WTC11 (cell line): Measurements from ENCODE around the gene GTF2F1. TPM values are rescaled to one million over a fixed set of nuclear protein-coding genes. Genes with fewer than 3 reads are reported as not detected.
A peak's percentile ranks its signal among the peaks of the same experiment; 100 is the strongest.

Experiments used
- ATAC-seq: fragments of 200-7000 bp; cut with Tn5 transposase; 2 replicates; pipeline ENCODE4 v1.10.0; 2021; ENCODE audit warnings: mild to moderate bottlenecking, moderate library complexity
- CTCF ChIA-PET: fragments of 300-600 bp; sonication (Branson Sonifier 250); formaldehyde crosslinking; loops from one replicate; lab custom pipeline; 2021; ENCODE audit warnings: antibody characterized with exemption; lab: Charles Lee
- POLR2A ChIA-PET: fragments of 350-600 bp; sonication (Branson Sonifier 250); formaldehyde crosslinking; loops from one replicate; lab custom pipeline; 2021; ENCODE audit warnings: antibody characterized with exemption; lab: Charles Lee
- DNase-seq: peaks from one replicate; pipeline ENCODE4 v3.0.0; 2021; ENCODE audit warnings: low spot score
- H3K27ac Mint-ChIP-seq: 2 replicates; pipeline ENCODE4 v1.8.0; 2021; ENCODE audit warnings: mixed read lengths
- H3K27me3 Mint-ChIP-seq: 2 replicates; pipeline ENCODE4 v1.8.0; 2021; ENCODE audit warnings: low read depth, mild to moderate bottlenecking, moderate library complexity, mixed read lengths
- H3K36me3 Mint-ChIP-seq: 2 replicates; pipeline ENCODE4 v1.8.0; 2021; ENCODE audit warnings: mixed read lengths
- H3K4me1 Mint-ChIP-seq: 2 replicates; pipeline ENCODE4 v1.8.0; 2022; ENCODE audit warnings: mixed read lengths
- H3K4me3 Mint-ChIP-seq: 2 replicates; pipeline ENCODE4 v1.8.0; 2021; ENCODE audit warnings: mild to moderate bottlenecking, moderate library complexity, mixed read lengths
- H3K9me3 Mint-ChIP-seq: 2 replicates; pipeline ENCODE4 v1.8.0; 2021; ENCODE audit warnings: mixed read lengths
- CREM ChIP-seq: sonication (generic); formaldehyde crosslinking; IDR thresholded peaks from 2 replicates; pipeline ENCODE4 v1.8.1; 2022; ENCODE audit warnings: mild to moderate bottlenecking, missing genetic modification reagents, moderate library complexity
- KAT7 ChIP-seq: sonication (generic); formaldehyde crosslinking; IDR thresholded peaks from 2 replicates; pipeline ENCODE4 v1.8.1; 2023; ENCODE audit warnings: missing genetic modification reagents, mild to moderate bottlenecking, borderline replicate concordance
- NR2C2 ChIP-seq: sonication (generic); formaldehyde crosslinking; IDR thresholded peaks from 2 replicates; pipeline ENCODE4 v1.8.0; 2022; ENCODE audit warnings: mild to moderate bottlenecking, missing genetic modification reagents
- SP1 ChIP-seq: sonication (generic); formaldehyde crosslinking; conservative IDR thresholded peaks from 2 replicates; pipeline ENCODE4 v1.8.1; 2022; ENCODE audit warnings: missing genetic modification reagents
- TCF7 ChIP-seq: sonication (generic); formaldehyde crosslinking; IDR thresholded peaks from 2 replicates; pipeline ENCODE4 v1.8.0; 2022; ENCODE audit warnings: mild to moderate bottlenecking, low read depth, missing genetic modification reagents, moderate library complexity
- ZBTB21 ChIP-seq: sonication (generic); formaldehyde crosslinking; IDR thresholded peaks from 2 replicates; pipeline ENCODE4 v1.8.1; 2023; ENCODE audit warnings: mild to moderate bottlenecking, missing genetic modification reagents, borderline replicate concordance
- ZNF263 ChIP-seq: sonication (generic); formaldehyde crosslinking; IDR thresholded peaks from 2 replicates; pipeline ENCODE4 v1.8.1; 2022; ENCODE audit warnings: low read depth, mild to moderate bottlenecking, moderate library complexity, missing genetic modification reagents
- ZNF317 ChIP-seq: sonication (generic); formaldehyde crosslinking; IDR thresholded peaks from 2 replicates; pipeline ENCODE4 v1.8.1; 2023; ENCODE audit warnings: low read depth, mild to moderate bottlenecking, moderate library complexity, missing genetic modification reagents, borderline replicate concordance
- total RNA-seq: library from RNA; stranded (reverse); gene quantifications from 3 replicates; pipeline ENCODE4 v1.2.3, GENCODE V29; 2021
- TF ChIP-seq, protein P1 (sequence below): sonication (generic); formaldehyde crosslinking; IDR thresholded peaks from 2 replicates; pipeline ENCODE4 v1.8.0; 2022; ENCODE audit warnings: mild to moderate bottlenecking, missing genetic modification reagents
- TF ChIP-seq, protein P2 (sequence below): fragments of 250-450 bp; sonication (Bioruptor Pico); IDR thresholded peaks from 2 replicates; pipeline ENCODE4 v1.9.0; 2021; ENCODE audit warnings: mild to moderate bottlenecking
- TF ChIP-seq, protein P3 (sequence below): fragments of 250-450 bp; sonication (Bioruptor Pico); IDR thresholded peaks from 2 replicates; pipeline ENCODE4 v1.9.0; 2021; ENCODE audit warnings: mild to moderate bottlenecking
- TF ChIP-seq, protein P4 (sequence below): sonication (generic); formaldehyde crosslinking; IDR thresholded peaks from 2 replicates; pipeline ENCODE4 v1.8.1; 2023; ENCODE audit warnings: mild to moderate bottlenecking, missing genetic modification reagents, moderate library complexity
- TF ChIP-seq, protein P5 (sequence below): fragments of 200-600 bp; IDR thresholded peaks from 2 replicates; pipeline ENCODE4 v1.8.0; 2022; ENCODE audit warnings: antibody characterized with exemption
- TF ChIP-seq, protein P6 (sequence below): sonication (generic); formaldehyde crosslinking; IDR thresholded peaks from 2 replicates; pipeline ENCODE4 v1.8.1; 2022; ENCODE audit warnings: missing genetic modification reagents, borderline replicate concordance

Gene GTF2F1
- total RNA-seq, 1 experiment from 2014 or later = 62.4 TPM

- H3K4me3 Mint-ChIP-seq = no peak overlapping the region
- no peak for ATAC-seq
These were observed 16.3 kb downstream of the GTF2F1 start for GRCh38 chr19:6376512-6377190.

DNA sequence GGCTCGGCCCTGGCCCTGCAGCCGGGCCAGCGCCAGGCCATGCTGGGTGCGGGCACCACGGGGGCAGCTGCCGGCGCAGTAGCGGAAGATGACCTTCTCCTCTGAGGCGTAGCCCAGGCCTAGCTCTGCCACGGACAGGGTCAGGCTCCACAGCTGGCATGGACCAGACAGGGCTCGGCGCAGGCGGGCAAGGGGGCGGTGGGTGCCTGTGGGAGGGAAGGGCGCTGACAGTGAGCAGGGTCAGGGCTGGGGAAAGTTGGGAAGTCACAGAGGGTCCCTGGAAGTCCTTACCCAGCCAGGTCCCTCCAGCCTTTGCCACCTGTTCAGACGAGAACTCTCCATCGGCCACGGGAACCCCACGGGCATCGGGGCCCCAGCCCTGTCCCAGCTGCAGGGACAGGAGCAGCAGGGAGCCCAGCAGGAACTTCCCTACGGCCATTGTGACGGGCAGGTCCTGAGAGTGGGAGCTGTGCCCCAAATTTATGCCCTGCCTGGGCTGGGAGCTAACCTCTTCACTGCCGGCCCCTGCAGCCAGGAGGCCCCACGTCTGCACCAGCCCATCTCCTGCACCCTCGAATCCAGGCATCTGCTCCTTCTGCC, 17.5 kb downstream of the GTF2F1 start, which contains the start of gene PSPN:
Gene PSPN (minus strand): TSS at position 523 of the 600 bp plus-strand sequence. CDS start 84 bp downstream, at position 439.
- no peaks in the 10 kb centered on the region for H3K27me3 Mint-ChIP-seq
- TF ChIP-seq TCF7 = no peak
- TF ChIP-seq ZNF317 (CRISPR knock-in tag) = no peak
- TF ChIP-seq, protein P1, sequence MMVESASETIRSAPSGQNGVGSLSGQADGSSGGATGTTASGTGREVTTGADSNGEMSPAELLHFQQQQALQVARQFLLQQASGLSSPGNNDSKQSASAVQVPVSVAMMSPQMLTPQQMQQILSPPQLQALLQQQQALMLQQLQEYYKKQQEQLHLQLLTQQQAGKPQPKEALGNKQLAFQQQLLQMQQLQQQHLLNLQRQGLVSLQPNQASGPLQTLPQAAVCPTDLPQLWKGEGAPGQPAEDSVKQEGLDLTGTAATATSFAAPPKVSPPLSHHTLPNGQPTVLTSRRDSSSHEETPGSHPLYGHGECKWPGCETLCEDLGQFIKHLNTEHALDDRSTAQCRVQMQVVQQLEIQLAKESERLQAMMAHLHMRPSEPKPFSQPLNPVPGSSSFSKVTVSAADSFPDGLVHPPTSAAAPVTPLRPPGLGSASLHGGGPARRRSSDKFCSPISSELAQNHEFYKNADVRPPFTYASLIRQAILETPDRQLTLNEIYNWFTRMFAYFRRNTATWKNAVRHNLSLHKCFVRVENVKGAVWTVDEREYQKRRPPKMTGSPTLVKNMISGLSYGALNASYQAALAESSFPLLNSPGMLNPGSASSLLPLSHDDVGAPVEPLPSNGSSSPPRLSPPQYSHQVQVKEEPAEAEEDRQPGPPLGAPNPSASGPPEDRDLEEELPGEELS (CRISPR knock-in tag) = peak; percentile 35; the same call in 1 of the 2 replicates
- H3K36me3 Mint-ChIP-seq = peaks cover 16% of the 10 kb centered on the region
- ChIA-PET POLR2A (no interaction called here), CTCF (no interaction called here)
- ATAC-seq (no peak), DNase-seq (no peak)
- H3K9me3 Mint-ChIP-seq = peaks cover 5% of the 10 kb centered on the region; the same call in 1 of the 2 replicates
- H3K4me3 Mint-ChIP-seq = 0 out of 2 replicates have a peak within 1 kb of the TSS, but pooled peaks have one; percentile 35
- H3K4me1 Mint-ChIP-seq = peaks cover 17% of the 10 kb centered on the region
- H3K27ac Mint-ChIP-seq = peak within 1 kb of the TSS; percentile 41

More at GRCh38 chr19:6376512-6377190, 16.3 kb downstream of the GTF2F1 start:
- CTCF ChIA-PET = no interaction called here
- TF ChIP-seq CREM (CRISPR knock-in tag) = no peak
- TF ChIP-seq, protein P2, sequence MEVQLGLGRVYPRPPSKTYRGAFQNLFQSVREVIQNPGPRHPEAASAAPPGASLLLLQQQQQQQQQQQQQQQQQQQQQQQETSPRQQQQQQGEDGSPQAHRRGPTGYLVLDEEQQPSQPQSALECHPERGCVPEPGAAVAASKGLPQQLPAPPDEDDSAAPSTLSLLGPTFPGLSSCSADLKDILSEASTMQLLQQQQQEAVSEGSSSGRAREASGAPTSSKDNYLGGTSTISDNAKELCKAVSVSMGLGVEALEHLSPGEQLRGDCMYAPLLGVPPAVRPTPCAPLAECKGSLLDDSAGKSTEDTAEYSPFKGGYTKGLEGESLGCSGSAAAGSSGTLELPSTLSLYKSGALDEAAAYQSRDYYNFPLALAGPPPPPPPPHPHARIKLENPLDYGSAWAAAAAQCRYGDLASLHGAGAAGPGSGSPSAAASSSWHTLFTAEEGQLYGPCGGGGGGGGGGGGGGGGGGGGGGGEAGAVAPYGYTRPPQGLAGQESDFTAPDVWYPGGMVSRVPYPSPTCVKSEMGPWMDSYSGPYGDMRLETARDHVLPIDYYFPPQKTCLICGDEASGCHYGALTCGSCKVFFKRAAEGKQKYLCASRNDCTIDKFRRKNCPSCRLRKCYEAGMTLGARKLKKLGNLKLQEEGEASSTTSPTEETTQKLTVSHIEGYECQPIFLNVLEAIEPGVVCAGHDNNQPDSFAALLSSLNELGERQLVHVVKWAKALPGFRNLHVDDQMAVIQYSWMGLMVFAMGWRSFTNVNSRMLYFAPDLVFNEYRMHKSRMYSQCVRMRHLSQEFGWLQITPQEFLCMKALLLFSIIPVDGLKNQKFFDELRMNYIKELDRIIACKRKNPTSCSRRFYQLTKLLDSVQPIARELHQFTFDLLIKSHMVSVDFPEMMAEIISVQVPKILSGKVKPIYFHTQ (CRISPR knock-in tag) = no peak
- no peak for TF ChIP-seq ZBTB21
- TF ChIP-seq, protein P3, sequence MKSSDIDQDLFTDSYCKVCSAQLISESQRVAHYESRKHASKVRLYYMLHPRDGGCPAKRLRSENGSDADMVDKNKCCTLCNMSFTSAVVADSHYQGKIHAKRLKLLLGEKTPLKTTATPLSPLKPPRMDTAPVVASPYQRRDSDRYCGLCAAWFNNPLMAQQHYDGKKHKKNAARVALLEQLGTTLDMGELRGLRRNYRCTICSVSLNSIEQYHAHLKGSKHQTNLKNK = no peak
- TF ChIP-seq, protein P4, sequence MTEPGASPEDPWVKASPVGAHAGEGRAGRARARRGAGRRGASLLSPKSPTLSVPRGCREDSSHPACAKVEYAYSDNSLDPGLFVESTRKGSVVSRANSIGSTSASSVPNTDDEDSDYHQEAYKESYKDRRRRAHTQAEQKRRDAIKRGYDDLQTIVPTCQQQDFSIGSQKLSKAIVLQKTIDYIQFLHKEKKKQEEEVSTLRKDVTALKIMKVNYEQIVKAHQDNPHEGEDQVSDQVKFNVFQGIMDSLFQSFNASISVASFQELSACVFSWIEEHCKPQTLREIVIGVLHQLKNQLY (CRISPR knock-in tag) = no peak
- TF ChIP-seq ZNF263 (CRISPR knock-in tag) = no peak
- no peak for TF ChIP-seq KAT7
- TF ChIP-seq, protein P5, sequence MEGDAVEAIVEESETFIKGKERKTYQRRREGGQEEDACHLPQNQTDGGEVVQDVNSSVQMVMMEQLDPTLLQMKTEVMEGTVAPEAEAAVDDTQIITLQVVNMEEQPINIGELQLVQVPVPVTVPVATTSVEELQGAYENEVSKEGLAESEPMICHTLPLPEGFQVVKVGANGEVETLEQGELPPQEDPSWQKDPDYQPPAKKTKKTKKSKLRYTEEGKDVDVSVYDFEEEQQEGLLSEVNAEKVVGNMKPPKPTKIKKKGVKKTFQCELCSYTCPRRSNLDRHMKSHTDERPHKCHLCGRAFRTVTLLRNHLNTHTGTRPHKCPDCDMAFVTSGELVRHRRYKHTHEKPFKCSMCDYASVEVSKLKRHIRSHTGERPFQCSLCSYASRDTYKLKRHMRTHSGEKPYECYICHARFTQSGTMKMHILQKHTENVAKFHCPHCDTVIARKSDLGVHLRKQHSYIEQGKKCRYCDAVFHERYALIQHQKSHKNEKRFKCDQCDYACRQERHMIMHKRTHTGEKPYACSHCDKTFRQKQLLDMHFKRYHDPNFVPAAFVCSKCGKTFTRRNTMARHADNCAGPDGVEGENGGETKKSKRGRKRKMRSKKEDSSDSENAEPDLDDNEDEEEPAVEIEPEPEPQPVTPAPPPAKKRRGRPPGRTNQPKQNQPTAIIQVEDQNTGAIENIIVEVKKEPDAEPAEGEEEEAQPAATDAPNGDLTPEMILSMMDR = no peak
- TF ChIP-seq, protein P6, sequence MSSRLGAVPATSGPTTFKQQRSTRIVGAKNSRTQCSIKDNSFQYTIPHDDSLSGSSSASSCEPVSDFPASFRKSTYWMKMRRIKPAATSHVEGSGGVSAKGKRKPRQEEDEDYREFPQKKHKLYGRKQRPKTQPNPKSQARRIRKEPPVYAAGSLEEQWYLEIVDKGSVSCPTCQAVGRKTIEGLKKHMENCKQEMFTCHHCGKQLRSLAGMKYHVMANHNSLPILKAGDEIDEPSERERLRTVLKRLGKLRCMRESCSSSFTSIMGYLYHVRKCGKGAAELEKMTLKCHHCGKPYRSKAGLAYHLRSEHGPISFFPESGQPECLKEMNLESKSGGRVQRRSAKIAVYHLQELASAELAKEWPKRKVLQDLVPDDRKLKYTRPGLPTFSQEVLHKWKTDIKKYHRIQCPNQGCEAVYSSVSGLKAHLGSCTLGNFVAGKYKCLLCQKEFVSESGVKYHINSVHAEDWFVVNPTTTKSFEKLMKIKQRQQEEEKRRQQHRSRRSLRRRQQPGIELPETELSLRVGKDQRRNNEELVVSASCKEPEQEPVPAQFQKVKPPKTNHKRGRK (CRISPR knock-in tag) = no peak
- no peak for TF ChIP-seq SP1
- no peak for TF ChIP-seq NR2C2
- TF ChIP-seq, all 79 proteins: peak for 0
- Mint-ChIP-seq H3K4me1 (peaks cover 17% of the 10 kb centered on the region), H3K27ac (0 out of 2 replicates have a peak overlapping the region, but pooled peaks have one; percentile 27), H3K27me3 (no peaks in the 10 kb centered on the region), H3K9me3 (peaks cover 5% of the 10 kb centered on the region; the same call in 1 of the 2 replicates), H3K36me3 (peaks cover 26% of the 10 kb centered on the region)
- POLR2A ChIA-PET = interaction anchor here (1.6 kb wide), 1 partner anchor 17 kb away, joined by 4 read pairs; the partner anchor contains the start of gene GTF2F1
- no peak for DNase-seq
